HCEC 1CT (cell line): ENCODE results near the gene TSPAN18.
A peak's percentile ranks its signal among the peaks of the same experiment; 100 is the strongest.
"Not testable (repeated sequence)": the region's sequence is repeated elsewhere in the genome, so short reads cannot be mapped to it uniquely, and the experiment has no call there.

Experiments used
- DNase-seq: peaks from one replicate; pipeline ENCODE4 v3.0.0-alpha.2; 2017

TSPAN18 gene

DNA sequence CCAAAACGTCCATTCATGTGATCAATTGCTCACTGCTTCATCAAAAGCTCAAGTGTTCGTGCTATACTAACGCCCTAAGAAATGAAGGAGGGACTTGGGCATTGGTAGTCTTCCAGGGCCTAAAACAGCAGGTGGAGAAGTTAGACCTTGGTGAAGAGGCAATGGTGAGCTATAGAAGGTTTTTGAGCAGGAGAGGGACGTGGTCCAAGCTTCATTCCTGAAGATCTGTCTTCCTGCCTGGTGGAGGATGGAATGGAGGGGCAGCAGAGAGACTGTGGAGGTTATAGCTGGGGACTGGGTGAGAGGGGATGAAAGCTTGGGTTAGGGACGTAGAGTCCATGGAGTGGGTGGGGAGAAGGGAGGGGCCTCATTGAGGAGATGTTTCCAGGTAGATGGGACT, 126.2 kb downstream of the TSPAN18 start:
- DNase-seq, result no peak

DNA sequence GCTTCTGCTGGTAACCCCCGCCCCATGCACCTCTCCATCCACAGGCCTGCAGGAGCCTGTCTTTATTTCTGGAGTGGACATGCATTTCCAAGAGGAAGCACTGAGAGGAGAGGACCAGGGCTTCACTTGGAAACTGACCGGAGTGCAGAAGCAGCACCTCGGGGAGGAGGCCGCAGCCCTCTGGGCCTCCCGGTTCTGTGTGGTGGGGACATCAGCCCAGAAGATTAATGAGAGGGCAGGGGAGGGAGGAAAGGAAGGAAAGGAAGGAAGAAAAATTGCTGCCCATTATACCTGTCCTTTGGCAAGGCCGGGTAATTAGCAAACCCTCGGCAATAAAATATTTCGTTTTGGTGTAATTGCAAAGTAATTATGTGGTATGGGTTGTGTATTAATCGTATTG, 126.9 kb downstream of the TSPAN18 start:
- no peak for DNase-seq

DNA sequence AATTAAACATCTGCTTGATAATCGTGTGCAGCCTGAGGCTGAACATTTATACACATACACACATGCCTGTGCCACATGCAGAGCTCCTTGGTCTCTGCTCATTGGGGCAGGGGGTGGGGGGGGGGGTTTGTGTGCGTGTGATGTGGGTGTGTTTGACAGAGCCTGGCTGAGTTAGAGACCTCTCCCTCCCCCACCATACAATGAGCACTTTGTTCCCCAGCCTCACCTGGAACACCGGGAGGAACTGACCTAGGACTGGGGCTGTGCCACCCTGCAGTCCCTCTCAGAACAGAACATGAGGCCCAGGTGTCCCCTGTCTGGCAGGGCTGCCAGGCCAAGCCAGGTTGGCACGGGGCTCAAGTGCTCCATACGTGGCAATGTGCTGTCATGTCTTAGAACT, 127.3 kb downstream of the TSPAN18 start:
- DNase-seq, result no peak

DNA sequence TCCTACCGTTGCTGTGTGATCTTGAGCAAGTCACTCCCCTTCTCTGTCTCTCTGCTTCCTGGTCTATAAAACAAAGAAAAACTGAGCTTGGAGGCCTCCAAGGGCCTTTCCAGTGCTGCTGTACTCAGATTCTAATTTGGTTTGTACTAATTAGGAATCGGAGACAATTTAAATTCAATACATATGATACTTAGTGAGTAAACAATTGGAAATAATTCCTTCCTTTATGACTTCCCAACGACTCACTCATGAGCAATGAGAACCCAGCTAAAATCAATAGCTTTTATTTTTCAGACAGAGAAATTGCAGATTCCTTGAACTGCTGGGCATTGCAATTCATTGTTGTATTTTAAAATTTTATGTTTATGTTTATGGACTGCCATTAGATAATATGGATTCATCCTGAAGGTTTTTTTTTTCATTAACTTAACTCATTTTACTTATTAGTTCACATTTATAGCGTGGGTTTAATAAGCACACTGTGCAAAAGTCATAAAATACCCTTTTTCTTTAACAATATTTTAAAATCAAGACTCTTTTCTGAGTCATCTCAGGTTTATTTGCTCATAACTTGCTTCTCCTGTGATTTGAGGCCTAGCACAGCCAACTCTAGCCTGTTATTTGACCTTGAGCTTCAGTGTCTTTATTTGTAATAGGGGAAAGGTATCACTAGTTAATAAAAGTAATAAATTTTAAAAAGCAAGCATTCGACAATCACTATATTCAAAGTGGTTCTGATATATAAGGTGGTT, 128.2 kb downstream of the TSPAN18 start:
- DNase-seq, result peak; percentile 5

DNA sequence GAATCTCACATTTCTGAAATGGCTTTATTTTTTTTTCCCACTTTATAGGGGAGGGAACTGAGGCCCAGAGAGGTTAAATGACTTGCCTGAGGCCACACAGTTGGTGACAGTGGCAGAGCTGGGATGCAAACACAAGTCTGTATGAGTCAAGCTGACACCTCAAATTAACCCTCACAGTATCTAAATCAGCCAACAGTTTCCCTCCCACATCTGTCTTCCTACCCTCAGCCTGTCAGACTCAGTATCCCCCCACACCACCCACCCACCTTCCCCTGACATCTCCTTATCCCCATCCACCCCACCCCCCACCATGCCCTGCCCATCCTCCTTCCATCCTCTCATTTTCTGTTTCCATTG, 128.7 kb downstream of the TSPAN18 start:
- DNase-seq, result no peak

DNA sequence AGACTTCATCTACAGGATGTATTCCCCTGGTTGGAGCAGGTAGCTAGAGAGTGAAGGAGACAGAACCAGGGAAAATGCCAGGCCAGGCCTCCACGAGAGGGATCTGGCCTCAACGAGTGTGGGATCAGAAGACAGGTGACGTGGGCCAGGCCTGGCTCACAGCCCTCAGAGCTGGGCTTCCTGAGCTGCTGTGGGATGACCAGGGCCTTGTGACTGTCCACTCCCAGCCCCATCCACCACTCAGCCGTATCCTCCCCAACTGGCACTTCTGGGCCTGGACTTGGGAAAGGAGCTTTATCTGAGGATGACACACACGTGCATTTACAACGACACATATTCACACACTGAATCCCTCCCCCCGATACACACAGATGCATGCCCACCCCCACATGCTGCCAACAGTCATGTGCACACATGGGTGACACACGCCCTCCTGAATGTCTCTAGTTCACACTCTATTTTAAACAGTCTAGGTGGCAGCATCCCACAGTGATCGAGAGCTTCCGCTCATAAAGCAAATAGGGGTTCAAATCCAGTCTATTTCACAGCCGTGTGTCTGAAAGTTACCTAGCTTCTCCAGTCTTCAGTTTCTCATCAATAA, 130.8 kb downstream of the TSPAN18 start:
- DNase-seq, result no peak

DNA sequence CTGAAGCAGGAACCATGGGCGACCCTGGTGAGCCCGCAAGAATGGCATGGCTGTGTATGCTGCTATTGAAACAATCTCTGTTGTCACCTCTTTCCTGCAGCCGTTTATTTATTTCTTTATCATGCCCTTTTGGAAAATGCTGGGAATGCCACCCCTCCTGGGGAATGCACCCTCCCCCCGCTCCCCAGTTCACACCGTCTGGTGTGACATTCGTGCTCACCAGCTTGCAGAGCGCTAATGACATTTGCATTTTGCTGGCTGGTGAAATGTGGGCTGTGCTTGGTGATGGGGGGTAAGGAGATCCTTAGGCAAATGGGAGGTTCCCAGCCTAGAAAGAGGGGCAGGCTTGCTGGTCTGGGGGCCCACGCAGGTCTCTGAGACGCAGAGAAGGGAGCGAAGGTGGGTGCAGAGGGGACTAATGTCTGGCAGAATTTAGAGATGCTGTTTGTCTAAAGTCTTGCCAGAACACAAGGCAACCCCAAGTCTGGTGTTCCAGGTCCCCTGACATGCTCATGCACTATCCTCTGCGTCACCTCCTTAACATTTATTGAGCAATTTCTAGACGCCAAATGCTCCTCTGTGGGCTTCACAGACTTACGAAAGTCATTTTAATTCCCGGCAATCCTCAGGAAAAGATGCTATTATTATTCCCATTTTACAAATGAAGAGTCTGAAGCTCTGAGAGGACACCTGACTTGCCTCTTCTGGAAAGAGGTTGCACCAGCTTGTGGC, 132.2 kb downstream of the TSPAN18 start:
- DNase-seq, result no peak

DNA sequence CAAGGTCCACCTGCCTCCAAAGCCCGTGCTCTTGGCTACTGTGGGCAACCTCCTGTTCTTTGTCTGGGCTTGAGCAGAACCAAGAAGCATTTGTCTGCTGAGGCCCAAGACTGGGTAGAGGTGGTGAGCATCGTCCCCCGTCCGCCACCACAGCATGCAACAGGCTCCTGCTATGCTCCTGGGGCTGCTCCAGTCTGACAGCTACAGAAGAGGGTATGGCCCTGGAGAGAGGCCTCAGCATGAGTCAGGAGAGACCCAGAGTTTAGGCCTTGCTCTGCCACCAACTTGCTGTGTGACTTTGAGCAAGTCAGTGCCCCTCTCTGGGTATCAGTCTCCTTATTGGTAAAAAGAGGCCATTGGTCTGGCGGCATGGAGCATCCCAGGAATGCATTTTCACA, 132.8 kb downstream of the TSPAN18 start:
- no peak for DNase-seq

DNA sequence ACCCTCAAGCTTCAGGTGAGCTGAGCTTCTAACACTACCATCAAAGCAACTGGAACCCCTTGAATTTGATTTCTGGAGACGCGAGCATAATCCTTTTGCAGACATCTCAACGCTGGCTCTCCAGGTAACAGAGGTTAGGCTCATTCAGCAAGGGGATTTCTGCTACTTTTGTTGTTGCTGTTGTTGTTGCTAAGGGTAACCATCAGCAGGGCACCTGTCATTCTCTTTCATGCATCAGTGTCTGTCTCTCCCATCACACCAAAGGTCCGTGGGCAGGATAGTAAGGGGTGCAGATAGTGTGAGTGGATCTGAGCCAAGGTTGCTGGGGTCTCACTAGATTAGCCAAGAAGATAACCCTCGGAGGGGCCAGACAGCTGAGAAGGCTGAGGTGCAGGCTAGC, 133.6 kb downstream of the TSPAN18 start:
- DNase-seq, result no peak

DNA sequence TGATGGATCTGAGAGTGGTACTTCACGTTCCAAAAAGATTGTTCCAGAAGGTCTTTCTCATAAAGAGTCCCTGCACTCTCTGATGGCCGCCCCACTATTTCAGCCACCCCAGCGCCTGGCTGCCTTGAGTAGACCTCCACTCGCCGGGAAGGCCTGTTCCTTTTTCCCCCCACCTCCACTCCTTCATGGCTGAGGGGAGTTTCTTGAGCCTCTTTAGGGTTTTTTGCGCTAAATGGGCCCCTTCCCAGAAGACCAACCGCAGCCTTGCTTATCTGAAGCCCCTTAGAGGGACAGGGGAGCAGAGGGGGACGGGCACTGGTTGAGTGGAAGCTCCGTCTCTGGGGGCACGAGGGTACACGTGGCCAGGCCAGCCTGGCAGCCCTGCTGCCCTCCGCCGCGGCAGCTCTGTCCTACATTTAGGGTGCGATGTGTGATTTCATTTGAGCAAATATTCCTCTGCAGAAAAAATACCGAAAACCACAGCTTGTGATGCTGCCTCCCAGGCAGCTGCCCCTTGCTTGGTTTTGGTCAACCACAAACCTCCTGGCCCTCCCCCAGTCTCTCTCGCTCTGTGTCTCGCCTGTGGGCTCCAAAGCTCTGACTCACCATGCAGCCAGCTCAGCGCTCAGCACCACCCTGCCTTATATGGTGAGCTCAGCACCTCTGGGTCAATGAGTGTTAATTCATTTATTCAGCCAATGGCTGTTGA, 135.2 kb downstream of the TSPAN18 start:
- DNase-seq, result peak; percentile 99

DNA sequence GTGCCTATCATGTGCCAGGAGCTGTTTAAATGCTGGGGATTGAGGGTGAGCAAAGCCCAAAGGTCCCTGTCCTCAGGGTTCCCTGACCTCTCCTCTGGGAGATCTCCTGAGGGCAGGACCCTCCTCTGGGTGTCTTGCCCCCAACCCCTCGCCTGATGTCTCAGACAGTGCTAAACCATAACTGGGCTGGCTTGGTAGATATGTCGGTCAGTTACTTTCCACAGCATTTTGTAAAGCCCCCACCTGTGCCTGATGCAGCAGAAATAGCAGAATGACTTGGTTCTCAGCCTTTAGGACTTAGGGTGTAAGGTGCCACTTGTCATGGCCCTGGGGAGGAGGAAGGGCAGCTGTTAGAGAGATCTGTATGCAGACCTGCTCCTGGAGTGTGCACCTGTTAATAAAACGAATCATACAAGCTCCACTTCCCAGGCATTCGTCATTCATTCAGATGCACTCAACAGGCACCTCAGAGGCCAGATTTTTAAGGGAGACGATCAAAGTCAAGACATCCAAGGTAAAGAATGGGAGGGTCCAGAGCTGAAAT, 135.9 kb downstream of the TSPAN18 start:
- peak; percentile 19 for DNase-seq

DNA sequence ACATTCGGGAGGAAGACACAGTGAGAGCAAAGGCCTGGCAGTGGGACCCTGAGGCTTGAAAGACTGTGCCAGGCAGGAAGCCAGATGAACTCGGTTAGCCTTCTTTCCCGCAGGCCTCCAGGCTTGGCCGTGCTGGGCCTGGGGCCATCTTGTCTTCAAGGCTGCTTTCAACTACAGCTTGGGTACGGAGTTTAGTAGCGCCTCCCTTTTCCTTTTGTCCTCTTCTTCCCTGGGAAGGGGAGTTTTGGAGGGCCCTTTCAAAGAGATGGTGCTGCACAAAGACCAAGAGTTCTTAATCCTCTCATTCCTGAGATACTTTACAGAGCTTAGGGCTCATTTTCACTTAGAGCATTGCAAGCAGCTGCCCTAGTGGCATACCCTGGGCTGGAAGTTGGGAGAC, 136.5 kb downstream of the TSPAN18 start:
- no peak for DNase-seq

DNA sequence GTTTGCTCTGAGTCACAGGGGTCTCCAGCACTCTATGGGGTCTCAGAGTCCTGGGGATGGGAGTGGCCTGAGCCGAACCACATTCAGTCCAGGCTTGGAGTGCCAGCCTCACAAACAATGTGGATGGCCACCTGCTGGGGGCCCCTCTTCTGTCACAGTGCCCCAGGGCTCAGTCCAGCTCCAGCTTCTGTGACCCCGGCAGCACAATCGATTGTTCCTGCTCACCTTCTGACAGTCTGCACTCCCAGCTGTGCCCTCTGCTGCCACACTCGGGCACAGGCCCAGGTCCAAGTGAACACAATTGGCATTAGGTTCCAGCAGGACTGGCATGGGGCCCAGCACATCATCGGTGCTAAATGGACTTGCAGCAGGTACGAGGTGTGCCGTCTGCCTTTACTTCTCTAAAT, 139.1 kb downstream of the TSPAN18 start:
- no peak for DNase-seq

DNA sequence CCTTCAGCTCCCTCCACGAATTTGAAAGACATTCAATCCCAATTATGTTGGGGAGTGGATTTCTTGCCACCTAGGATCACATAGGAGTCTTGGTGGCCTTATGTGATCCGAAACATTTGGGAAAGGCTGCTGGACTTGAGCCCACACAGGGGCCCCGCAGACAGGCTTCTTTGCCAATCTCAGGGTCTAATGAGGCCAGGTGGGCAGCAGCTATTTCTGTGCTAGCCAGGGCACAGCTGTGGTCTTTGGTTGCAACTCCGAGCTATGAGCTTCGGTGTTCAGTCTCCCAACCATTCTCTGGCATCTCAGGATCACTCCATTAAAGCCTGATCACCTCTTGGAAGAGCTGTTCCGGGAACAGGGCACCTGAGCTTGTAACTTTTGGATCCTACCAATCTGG, 139.5 kb downstream of the TSPAN18 start:
- DNase-seq, result no peak

DNA sequence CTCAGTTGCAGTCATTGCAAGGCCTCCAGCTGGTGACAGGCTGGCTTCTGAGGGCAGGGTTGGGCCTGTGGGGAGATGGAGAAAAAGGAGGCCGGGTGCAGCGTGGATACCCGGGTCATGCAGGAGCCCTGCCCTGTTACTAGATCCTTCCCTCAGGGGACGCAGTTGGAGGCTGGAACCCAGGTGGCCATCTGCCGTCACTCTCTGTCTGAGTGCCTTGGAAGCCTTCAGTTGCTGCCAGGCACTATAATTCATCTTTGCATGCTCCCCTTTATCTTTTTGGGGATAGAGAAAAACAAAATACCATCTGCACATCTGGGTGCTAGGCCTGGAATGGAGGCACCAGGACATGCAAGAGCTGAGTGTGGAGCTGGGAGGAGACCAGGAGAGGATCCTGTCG, 141.3 kb downstream of the TSPAN18 start:
- DNase-seq, result no peak

DNA sequence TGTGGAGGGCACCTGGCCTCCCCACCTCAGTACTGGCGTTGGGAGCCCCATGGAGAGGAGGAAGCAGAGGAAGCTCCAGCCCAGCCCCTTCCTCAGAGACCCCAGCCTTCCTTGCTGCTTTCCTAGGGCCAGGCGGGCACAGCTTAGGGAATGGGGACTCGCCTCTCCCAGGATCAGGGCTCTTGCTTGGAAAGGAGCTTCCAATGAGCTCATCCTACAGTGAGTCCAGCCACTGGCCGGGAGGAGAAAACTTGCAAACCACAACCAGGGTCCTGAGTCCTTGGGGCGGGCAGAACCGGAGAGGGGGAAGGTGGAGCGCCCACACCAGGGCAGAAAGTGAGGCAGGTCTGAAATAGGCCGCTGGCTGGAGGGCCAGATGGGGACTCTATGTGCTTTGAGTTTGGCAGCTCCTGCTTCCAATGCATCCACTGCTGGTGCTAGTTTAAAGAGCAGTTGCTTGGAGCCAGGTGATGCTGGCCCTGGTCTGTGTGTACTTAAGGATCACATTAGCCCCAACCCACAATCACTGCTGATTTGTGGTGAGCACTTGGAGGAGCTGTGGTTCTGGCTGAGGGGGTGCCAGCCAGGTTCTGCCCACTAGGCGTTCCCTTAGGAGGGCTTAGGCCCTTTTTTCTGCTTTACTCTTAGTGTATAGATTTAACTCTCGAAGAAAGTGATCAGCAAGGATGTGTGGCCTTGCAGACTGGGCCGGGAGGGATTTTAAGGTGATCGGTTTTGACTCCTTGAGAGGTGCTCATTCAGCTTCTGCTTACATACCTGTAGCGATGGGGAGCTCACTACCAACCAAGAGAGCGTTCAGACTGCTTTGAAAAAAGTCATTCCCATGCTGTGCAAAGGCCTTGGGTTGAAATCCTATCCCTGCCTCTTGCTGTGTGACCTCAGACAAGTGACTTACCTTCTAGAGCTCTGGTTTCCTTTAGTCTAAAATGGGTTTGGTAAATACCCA, 142.0 kb downstream of the TSPAN18 start:
- DNase-seq, result no peak

DNA sequence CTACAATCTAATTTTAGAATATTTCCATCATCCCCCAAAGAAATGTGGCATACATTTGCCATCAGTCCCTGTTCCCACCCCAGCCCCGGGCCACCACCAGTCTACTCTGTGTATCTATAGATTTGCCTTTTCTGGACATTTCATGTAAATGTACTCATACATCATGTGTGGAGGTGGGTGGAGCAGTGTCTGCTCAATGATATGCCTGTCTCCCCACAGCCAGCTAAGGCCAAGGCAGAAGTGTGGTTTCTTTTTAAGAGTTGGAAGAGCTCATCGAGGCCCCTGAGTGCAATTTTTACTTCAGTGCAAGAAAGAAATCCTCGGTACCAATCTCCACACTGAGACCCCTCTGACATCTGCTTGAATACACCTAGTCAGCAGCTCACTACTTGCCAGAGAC, 143.4 kb downstream of the TSPAN18 start:
- no peak for DNase-seq

DNA sequence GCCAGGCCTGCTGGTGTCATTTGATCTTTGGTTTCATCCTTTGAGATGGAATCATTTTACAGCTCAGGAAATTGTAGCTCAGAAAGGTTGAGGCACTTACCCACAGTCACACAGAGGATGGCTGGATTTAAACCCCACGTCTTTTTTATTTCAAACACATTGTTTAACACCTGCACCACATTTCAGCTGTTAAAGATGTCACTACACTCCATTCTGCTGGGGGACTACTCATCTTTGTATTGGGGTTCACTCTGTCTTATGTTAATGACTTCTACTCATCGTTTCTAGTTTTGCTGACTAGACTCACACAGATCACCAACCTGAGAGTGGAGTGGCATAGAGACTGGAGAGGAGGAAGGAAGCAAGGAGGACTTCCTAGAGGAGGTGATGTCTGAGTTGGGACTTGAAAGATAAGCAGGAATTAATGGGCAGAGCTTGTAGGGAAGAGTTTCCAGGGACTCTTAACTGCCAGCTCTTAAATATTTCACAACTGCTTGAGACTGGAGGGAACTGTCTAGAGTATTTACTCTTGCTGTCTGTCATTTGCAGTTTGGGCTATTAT, 143.9 kb downstream of the TSPAN18 start:
- DNase-seq, result no peak

DNA sequence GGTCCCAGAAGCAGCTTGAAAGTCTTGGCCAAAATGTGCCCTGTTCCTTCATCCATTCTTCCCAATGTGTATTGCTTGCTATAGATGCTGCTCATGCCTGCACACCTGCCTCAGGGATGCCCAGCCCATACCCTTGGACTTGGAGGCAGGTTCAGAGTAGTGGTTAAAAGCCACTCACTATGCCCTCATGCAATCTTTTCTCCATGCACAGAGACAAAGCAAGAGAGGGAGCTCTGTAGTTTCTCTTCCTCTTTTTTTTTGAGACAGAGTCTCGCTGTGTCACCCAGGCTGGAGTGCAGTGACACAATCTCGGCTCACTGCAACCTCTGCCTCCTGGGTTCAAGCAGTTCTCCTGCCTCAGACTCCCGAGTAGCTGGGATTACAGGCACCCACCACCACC, 144.9 kb downstream of the TSPAN18 start:
- not testable (repeated sequence) for DNase-seq

DNA sequence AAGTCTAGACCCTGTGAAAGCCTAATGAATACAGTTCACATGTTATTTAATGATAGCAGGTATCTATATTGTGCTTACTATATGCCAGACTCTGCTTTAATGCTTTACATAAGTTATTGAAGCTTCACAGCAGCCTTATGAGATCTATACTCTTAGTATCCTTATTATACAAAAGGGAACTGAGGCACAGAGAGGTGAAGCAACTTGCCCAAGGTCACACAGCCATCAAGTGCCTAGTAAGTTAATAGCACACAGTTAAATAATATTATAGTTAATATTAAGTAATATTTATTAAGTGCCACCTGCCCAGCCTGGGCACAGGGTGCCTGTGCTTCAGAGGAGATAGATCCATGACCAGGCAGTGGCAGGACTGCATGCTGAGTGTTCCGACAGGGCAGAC, 145.8 kb downstream of the TSPAN18 start:
- no peak for DNase-seq

DNA sequence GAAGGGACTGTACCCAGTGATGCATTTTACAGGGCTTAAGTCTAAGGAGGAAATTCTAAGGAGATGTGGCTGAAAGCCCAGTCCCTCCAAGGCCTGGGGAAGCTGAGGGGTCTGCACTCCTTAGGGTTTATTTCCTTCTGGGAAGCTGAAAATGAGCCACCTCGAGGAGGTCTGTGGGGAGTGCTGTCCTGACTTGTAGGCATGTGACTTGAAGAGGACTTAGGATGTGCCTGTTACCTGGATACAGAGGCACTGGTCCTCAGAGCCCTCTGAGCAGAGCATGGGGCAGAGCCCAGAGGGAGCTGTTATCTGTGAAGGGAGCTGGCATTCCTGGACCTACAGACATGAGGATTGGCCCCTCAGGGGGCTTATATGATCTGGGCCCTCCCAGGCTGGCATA, 146.8 kb downstream of the TSPAN18 start:
- no peak for DNase-seq

DNA sequence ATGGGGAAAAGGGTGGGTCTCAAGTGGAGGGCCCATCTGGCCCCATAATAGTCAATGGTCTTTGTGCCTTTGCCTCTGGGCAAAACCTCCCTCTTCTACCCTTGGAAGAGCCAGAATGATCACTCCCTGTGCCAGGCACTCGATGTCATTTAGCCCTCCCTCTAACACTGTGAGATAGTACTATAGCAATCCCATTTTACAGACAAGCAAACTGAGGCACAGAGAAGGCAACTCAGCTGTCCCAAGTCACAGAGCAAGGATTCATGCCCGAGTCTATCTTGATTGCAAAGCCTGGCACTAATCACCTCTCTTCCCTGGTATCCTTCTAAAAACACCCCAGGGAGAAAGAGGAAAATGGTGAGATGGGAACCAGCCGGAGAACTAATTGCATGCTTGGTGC, 147.5 kb downstream of the TSPAN18 start:
- no peak for DNase-seq
